NT2/D1 (cell line): Measurements from ENCODE around the gene TFPI.

Experiments
- SUZ12 ChIP-seq: IDR thresholded peaks from 2 replicates; pipeline ENCODE4 v1.6.1; 2011; ENCODE audit not compliant: insufficient read length, insufficient read depth; ENCODE audit errors: extremely low read depth
- YY1 ChIP-seq: IDR thresholded peaks from 2 replicates; pipeline ENCODE4 v1.6.1; 2011; ENCODE audit not compliant: insufficient read length, insufficient read depth

DNA sequence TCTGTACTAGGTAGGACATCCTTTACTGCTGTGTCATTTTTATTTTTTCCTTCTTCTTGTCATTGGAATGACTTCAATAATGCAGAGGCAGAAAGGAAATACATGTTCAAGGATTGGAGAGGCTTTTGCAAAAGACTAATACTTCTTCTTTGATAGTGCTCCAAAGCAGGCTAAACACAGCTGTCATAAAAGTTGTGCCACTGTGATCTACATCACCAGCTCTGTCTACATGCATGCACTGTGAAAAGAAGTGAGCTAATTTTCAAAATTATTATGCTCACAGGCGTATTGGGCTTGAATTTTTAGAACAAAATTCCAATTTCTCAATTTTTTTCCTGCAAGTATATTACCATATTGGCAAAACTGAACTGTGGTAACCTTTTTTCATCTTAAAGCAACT lies 68.7 kb downstream of the TFPI start:
- TF ChIP-seq YY1 (no peak), SUZ12 (no peak)
